GM12878 (cell line): ENCODE results near the gene TC2N. TPM values are rescaled to one million over a fixed set of nuclear protein-coding genes. Genes with fewer than 3 reads are reported as not detected.
A peak's percentile ranks its signal among the peaks of the same experiment; 100 is the strongest.

Experiments used
- ATAC-seq: fragments of 200-7000 bp; cut with Tn5 transposase; 3 replicates; pipeline ENCODE4 v1.9.1; 2020; ENCODE audit warnings: mild to moderate bottlenecking, moderate library complexity
- Bru-seq: library from RNA; stranded (reverse); fragments of 400-500 nt; gene quantifications from one replicate; lab custom pipeline; 2021; lab: Mats Ljungman, UMichigan
- BruChase-seq, 2 experiments: library from RNA; stranded (reverse); fragments of 400-500 nt; gene quantifications; one replicate each; lab custom pipeline; 2021; lab: Mats Ljungman, UMichigan
- BruUV-seq: library from RNA; stranded (reverse); fragments of 400-500 nt; replicated peaks from 2 replicates; lab custom pipeline; 2021; lab: Mats Ljungman, UMichigan
- CTCF ChIA-PET: fragments of 300-600 bp; sonication (Branson Sonifier 250); formaldehyde crosslinking; extraction: SDS; loops from one replicate; lab custom pipeline; 2021; ENCODE audit warnings: inconsistent platforms; lab: Yijun Ruan, JAX
- POLR2A ChIA-PET: fragments of 350-600 bp; formaldehyde crosslinking; extraction: SDS; loops from one replicate; lab custom pipeline; 2021; ENCODE audit warnings: inconsistent platforms; lab: Charles Lee
- RAD21 ChIA-PET: fragments of 300-600 bp; sonication (Branson Sonifier 250); formaldehyde crosslinking; loops from one replicate; lab custom pipeline; 2023; ENCODE audit warnings: antibody characterized with exemption; ENCODE audit not compliant: unreplicated experiment; lab: Charles Lee
- SMC1A ChIA-PET: fragments of 300-600 bp; sonication (Branson Sonifier 250); formaldehyde crosslinking; loops from one replicate; lab custom pipeline; 2023; ENCODE audit not compliant: unreplicated experiment, uncharacterized antibody; lab: Charles Lee
- DNase-seq: peaks from one replicate; pipeline ENCODE4 v3.0.0-alpha.2; 2011; ENCODE audit warnings: low read depth, low spot score
- FAIRE-seq: peaks from 3 replicates; lab custom pipeline; 2011; peaks lifted over from hg19 to GRCh38; lab: Jason Lieb, UNC
- H2AFZ ChIP-seq: 2 replicates; pipeline ENCODE4 v1.6.0; 2011; ENCODE audit warnings: low read depth, low read length, control low read depth; ENCODE audit not compliant: control insufficient read depth
- H3K27ac ChIP-seq: 2 replicates; pipeline ENCODE4 v1.5.1; 2011; ENCODE audit warnings: control low read depth; ENCODE audit not compliant: control insufficient read depth, insufficient read depth
- H3K27me3 ChIP-seq, 2 experiments: replicated peaks in 1 of 2; 2 replicates each; pipeline versions ENCODE4 v1.6.0 to v1.6.1; 2011; ENCODE audit warnings: low read length in 1 of 2; ENCODE audit not compliant: control insufficient read depth in 2 of 2, insufficient read depth in 2 of 2
- H3K36me3 ChIP-seq, 2 experiments: 2 replicates each; pipeline ENCODE4 v1.5.1; 2011; ENCODE audit warnings: low read length in 1 of 2; ENCODE audit not compliant: control insufficient read depth in 2 of 2, insufficient read depth in 2 of 2
- H3K4me1 ChIP-seq: 2 replicates; pipeline ENCODE4 v1.6.1; 2011; ENCODE audit warnings: mild to moderate bottlenecking, low read length, moderate library complexity, mixed read lengths; ENCODE audit not compliant: control insufficient read depth, insufficient read depth
- H3K4me2 ChIP-seq: 2 replicates; pipeline ENCODE4 v1.6.0; 2011; ENCODE audit warnings: control low read depth; ENCODE audit not compliant: control insufficient read depth, insufficient read depth
- H3K4me3 ChIP-seq: fragments of 200-600 bp; sonication (generic); 2 replicates; pipeline ENCODE4 v1.5.1; 2016
- H3K79me2 ChIP-seq: 2 replicates; pipeline ENCODE4 v1.6.0; 2011; ENCODE audit warnings: low read length; ENCODE audit not compliant: control insufficient read depth, insufficient read depth
- H3K9ac ChIP-seq: 2 replicates; pipeline ENCODE4 v1.8.0; 2011; ENCODE audit warnings: low read length, control low read depth, mixed read lengths; ENCODE audit not compliant: control insufficient read depth, insufficient read depth
- H3K9me3 ChIP-seq: replicated peaks from 3 replicates; pipeline ENCODE4 v1.5.1; 2011; ENCODE audit warnings: mild to moderate bottlenecking, low read length; ENCODE audit not compliant: control insufficient read depth, insufficient read depth
- H4K20me1 ChIP-seq: 2 replicates; pipeline ENCODE4 v1.6.0; 2011; ENCODE audit not compliant: control insufficient read depth, insufficient read depth
- EZH2 ChIP-seq: IDR thresholded peaks from 2 replicates; pipeline ENCODE4 v1.6.1; 2012; ENCODE audit warnings: low read depth, mild to moderate bottlenecking, control low read depth, inconsistent platforms, low read length, borderline replicate concordance; ENCODE audit not compliant: control insufficient read depth
- PAX5 ChIP-seq: IDR thresholded peaks from 2 replicates; pipeline ENCODE4 v1.6.1; 2011; ENCODE audit warnings: low read depth, low read length, borderline replicate concordance
- RUNX3 ChIP-seq: IDR thresholded peaks from 2 replicates; pipeline ENCODE4 v1.6.1; 2012; ENCODE audit warnings: low read length, inconsistent platforms
- WGBS: methylation state at CpG from one replicate; pipeline ENCODE4 v1.1.6; 2016; ENCODE audit warnings: low lambda C conversion rate; ENCODE audit not compliant: insufficient replicate concordance, insufficient coverage; ENCODE audit errors: missing lambda C conversion rate; 5-methylcytosine and 5-hydroxymethylcytosine counted together
- in situ Hi-C: fragments of 300-500 bp; cut with MboI; formaldehyde crosslinking; loops from 9 replicates; pipeline ENCODE4 v1.14.3; 2018; ENCODE audit warnings: mixed read lengths
- intact Hi-C: fragments of 100-400 bp; cut with micrococcal nuclease; formaldehyde crosslinking; loops from one replicate; pipeline ENCODE4 v1.14.2; 2022; ENCODE audit not compliant: unreplicated experiment
- long read RNA-seq, 2 experiments: library from polyadenylated mRNA; unstranded; transcript quantifications; one replicate each; pipeline ENCODE4 v2.0.0, GENCODE V29; 2019 to 2020
- polyA minus RNA-seq, 3 experiments: library from RNA; depleted of rRNA, polyadenylated mRNA; stranded (reverse); fragments of >200 nt; gene quantifications; 2 replicates each; pipeline ENCODE4 v1.2.3, GENCODE V29; 2011
- polyA plus RNA-seq, 11 experiments: library from polyadenylated mRNA; depleted of rRNA in 4 of 11; unstranded in 6 of 11; stranded (reverse) in 5 of 11; fragments of >200 nt; fragmentation: Nextera tagmentation in 4 of 11; fragmentation: Illumina TruSeq in 1 of 11; extraction: Ambion mirVana in 4 of 11; extraction: Trizol in 1 of 11; gene quantifications; 1 replicate in 1 of 11; 2 replicates in 10 of 11; pipeline versions ENCODE4 v1.2.1 to v1.2.3, GENCODE V29; 2011 to 2016; ENCODE audit warnings: inconsistent platforms in 2 of 11, missing spikeins in 2 of 11, low read depth in 1 of 11
- total RNA-seq, 4 experiments: library from RNA; depleted of rRNA in 3 of 4; stranded (reverse); fragments of >200 nt in 3 of 4; fragmentation: Illumina TruSeq in 1 of 4; extraction: Trizol in 1 of 4; gene quantifications; 2 replicates each; pipeline versions ENCODE4 v1.2.1 to v1.2.3, GENCODE V29; 2013 to 2021

Gene TC2N
- 8.2 and 8.3 TPM in 2 replicates for total RNA-seq (2013; cell fraction: nucleolus; rRNA removed)
- total RNA-seq (2014; rRNA removed) (0.23 and 0.49 TPM in 2 replicates), total RNA-seq (2014; rRNA removed; fragmentation: Illumina TruSeq; extraction: Trizol) (0.74 and 0.76 TPM in 2 replicates), total RNA-seq (2021) (1.4 and 1.6 TPM in 2 replicates), polyA plus RNA-seq (2011; rRNA removed) (0.65 and 1.1 TPM in 2 replicates), polyA plus RNA-seq (2014; fragmentation: Illumina TruSeq; extraction: Trizol) (0.71 and 1.2 TPM in 2 replicates), polyA plus RNA-seq (2014; fragmentation: Nextera tagmentation; extraction: Ambion mirVana) (under 1 TPM; 0.15 to 0.23 TPM), polyA plus RNA-seq (2014; rRNA removed) (0.38 and 0.49 TPM in 2 replicates), polyA plus RNA-seq (2016; fragmentation: Nextera tagmentation; extraction: Ambion mirVana) (under 1 TPM; 0.16 to 0.31 TPM), polyA minus RNA-seq (2011; rRNA and poly(A)+ RNA removed) (0.46 and 0.51 TPM in 2 replicates), Bru-seq, nascent RNA (percentile 41 among the genes with signal in this experiment), BruChase-seq, experiment 1, labeled RNA remaining after a 6-hour chase (percentile 45 among the genes with signal in this experiment), BruChase-seq, experiment 2, labeled RNA remaining after a 2-hour chase (percentile 44 among the genes with signal in this experiment)
- 0.58 TPM for polyA plus RNA-seq (2011; ENCODE audit: low read depth)
- polyA plus RNA-seq (2011; cell fraction: cytosol; rRNA removed), result 0.20 and 0.39 TPM in 2 replicates
- polyA plus RNA-seq (2011; cell fraction: nucleus; rRNA removed), result 0.22 and 0.45 TPM in 2 replicates
- 0.54 and 1.7 TPM in 2 replicates for polyA plus RNA-seq (2012)
- 1.2 TPM in 1 of 2 replicates, not detected in the other for polyA minus RNA-seq (2011; cell fraction: cytosol; rRNA and poly(A)+ RNA removed)
- polyA minus RNA-seq (2011; cell fraction: nucleus; rRNA and poly(A)+ RNA removed), result 0.57 and 0.60 TPM in 2 replicates
- long read RNA-seq, experiment 1, result 0 reads
- long read RNA-seq, experiment 2, partial matches to known transcripts, result 0 of 2 reads
- long read RNA-seq, experiment 2, other reads (novel, unspliced or antisense), result 2 of 2 reads

DNA sequence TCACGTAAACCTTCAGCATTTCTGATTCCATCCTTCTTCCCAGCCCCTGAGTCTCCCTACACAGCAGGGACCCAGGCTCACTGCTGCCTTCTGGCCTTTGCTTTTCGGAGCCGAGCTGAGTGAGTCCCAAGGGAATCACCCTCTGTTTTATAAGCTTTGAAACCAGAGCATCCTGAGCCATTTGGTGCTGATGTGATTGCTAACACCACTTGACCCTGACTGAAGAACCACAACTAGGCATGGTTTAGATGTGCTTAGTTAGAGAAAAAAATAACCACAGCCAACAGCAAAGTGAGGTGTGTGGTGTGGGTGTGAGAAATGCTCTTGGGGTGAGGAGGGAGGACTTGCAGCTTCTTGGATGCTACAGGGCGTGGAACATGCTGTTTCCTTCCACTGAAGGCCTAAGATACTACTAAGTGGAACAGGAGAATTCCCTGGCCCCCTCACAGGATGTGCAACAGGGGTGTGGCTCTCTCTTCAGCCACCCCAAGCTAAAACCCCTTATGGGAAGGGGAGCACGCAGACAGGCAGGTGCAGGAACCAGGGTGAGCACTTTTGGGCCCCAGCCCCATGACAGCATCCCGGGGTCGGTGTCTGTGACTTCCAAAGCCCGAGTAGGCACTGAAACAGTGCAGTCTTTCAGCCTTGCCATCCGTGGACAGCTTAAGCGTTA, at the start of gene TC2N:
TC2N (minus strand) TSS at position 221 of the 673 bp plus-strand sequence. CDS start 53,767 bp downstream, outside the sequence.
- DNase-seq, result no peak
- RAD21 ChIA-PET, result no interaction called here
- intact Hi-C loops, result no loop called here
- CTCF ChIA-PET, result no interaction called here
- no peaks in the 10 kb centered on the region; the same call in 2 of the 3 replicates for H3K9me3 ChIP-seq
- TF ChIP-seq EZH2 (no peak), RUNX3 (peak; percentile 55; the same call in 1 of the 2 replicates), PAX5 (0 out of 2 replicates have a peak, but pooled peaks have one; percentile 31)
- TF ChIP-seq, all 136 proteins: peak for 2
- H4K20me1 ChIP-seq, result no peaks in the 10 kb centered on the region
- H3K79me2 ChIP-seq, result no peaks in the 10 kb centered on the region
- no TSS peak for BruUV-seq
- H3K9ac ChIP-seq, result no peak within 1 kb of the TSS
- WGBS, result 77% methylated on average over 10 of the region's 10 CpGs
- H3K4me1 ChIP-seq, result peaks cover 20% of the 10 kb centered on the region
- no peak within 1 kb of the TSS; the same call in 1 of the 2 replicates for H2AFZ ChIP-seq
- H3K27ac ChIP-seq, result no peak within 1 kb of the TSS
- H3K4me2 ChIP-seq, result peak within 1 kb of the TSS; percentile 38
- in situ Hi-C loops, result no loop called here
- H3K27me3 ChIP-seq, result no peaks in the 10 kb centered on the region
- POLR2A ChIA-PET, result no interaction called here
- SMC1A ChIA-PET, result no interaction called here
- ATAC-seq (peak; percentile 22; the same call in 2 of the 3 replicates), FAIRE-seq (no peak)
- H3K36me3 ChIP-seq, result no peaks in the 10 kb centered on the region
- H3K4me3 ChIP-seq, result no peak within 1 kb of the TSS
